GDM1 (cell line): Measurements from ENCODE around the gene CD24.

Experiments
- DNase-seq: peaks from one replicate; lab custom pipeline; 2025; lab: John Stamatoyannopoulos, UW

CD24 gene

GRCh38 chr6:106967936-106968555 is 6.5 kb downstream of the CD24 start:
- no peak for DNase-seq

GRCh38 chr6:106966671-106967640 is 7.6 kb downstream of the CD24 start:
- DNase-seq, result no peak

GRCh38 chr6:106966229-106966628 is 8.3 kb downstream of the CD24 start:
- DNase-seq, result no peak

- no peak for DNase-seq
Measured at GRCh38 chr6:106964954-106965353, 9.6 kb downstream of the CD24 start.

GRCh38 chr6:106964099-106964498 is 10.4 kb downstream of the CD24 start:
- no peak for DNase-seq

GRCh38 chr6:106963544-106963943 is 11.0 kb downstream of the CD24 start:
- no peak for DNase-seq

- no peak for DNase-seq
Measured at GRCh38 chr6:106961801-106962200, 12.7 kb downstream of the CD24 start.

GRCh38 chr6:106961136-106961535 is 13.4 kb downstream of the CD24 start:
- DNase-seq, result no peak

- DNase-seq, result no peak
Measured at GRCh38 chr6:106959985-106960384, 14.5 kb downstream of the CD24 start.

- DNase-seq, result no peak
Measured at GRCh38 chr6:106939848-106940247, 34.7 kb downstream of the CD24 start.

GRCh38 chr6:106939208-106939607 is 35.3 kb downstream of the CD24 start:
- DNase-seq, result no peak

GRCh38 chr6:106927531-106928398 is 46.8 kb downstream of the CD24 start:
- DNase-seq, result no peak

- DNase-seq, result no peak
Measured at GRCh38 chr6:106925948-106926347, 48.6 kb downstream of the CD24 start.

GRCh38 chr6:106924694-106925523 is 49.6 kb downstream of the CD24 start:
- no peak for DNase-seq

- no peak for DNase-seq
Measured at GRCh38 chr6:106922626-106923025, 51.9 kb downstream of the CD24 start.
